H1 (cell line): ENCODE data around the gene TRIM65. TPM values are rescaled to one million over a fixed set of nuclear protein-coding genes. Genes with fewer than 3 reads are reported as not detected.

ENCODE experiments used
- CTCF ChIA-PET: fragments of 300-600 bp; sonication (Branson Sonifier 250); formaldehyde crosslinking; loops from one replicate; lab custom pipeline; 2021; ENCODE audit not compliant: partially characterized antibody; lab: Charles Lee
- POLR2A ChIA-PET: fragments of 300-600 bp; sonication (Branson Sonifier 250); formaldehyde crosslinking; loops from one replicate; lab custom pipeline; 2021; ENCODE audit warnings: inconsistent platforms; ENCODE audit not compliant: partially characterized antibody; lab: Charles Lee
- DNase-seq, 2 experiments: peaks; one replicate each; pipeline versions ENCODE4 v3.0.0 to v3.0.0-alpha.2; 2010 to 2022; ENCODE audit warnings: low spot score in 2 of 2, low read depth in 1 of 2, mixed read lengths in 1 of 2
- FAIRE-seq: peaks from 2 replicates; lab custom pipeline; 2011; peaks lifted over from hg19 to GRCh38; lab: Jason Lieb, UNC
- H2AFZ ChIP-seq: 2 replicates; pipeline ENCODE4 v1.8.1; 2012; ENCODE audit warnings: low read length, inconsistent platforms
- H2AK5ac ChIP-seq: 2 replicates; pipeline ENCODE4 v1.6.1; 2013; ENCODE audit warnings: low read depth, low read length
- H2BK120ac ChIP-seq: replicated peaks from 2 replicates; pipeline ENCODE3; 2013; ENCODE audit warnings: low read depth, low read length, inconsistent platforms
- H2BK12ac ChIP-seq: 2 replicates; pipeline ENCODE4 v1.6.1; 2013; ENCODE audit warnings: low read depth, low read length
- H2BK15ac ChIP-seq: 2 replicates; pipeline ENCODE4 v1.6.1; 2013; ENCODE audit warnings: low read length
- H2BK20ac ChIP-seq: 2 replicates; pipeline ENCODE4 v1.6.1; 2013; ENCODE audit warnings: low read length
- H2BK5ac ChIP-seq: 2 replicates; pipeline ENCODE4 v1.6.1; 2013; ENCODE audit warnings: low read depth, low read length
- H3K14ac ChIP-seq: 2 replicates; pipeline ENCODE4 v1.6.1; 2013; ENCODE audit warnings: inconsistent platforms; ENCODE audit not compliant: insufficient read length
- H3K18ac ChIP-seq: 2 replicates; pipeline ENCODE4 v1.6.1; 2013; ENCODE audit warnings: low read length; ENCODE audit errors: extremely low read depth
- H3K23ac ChIP-seq: 2 replicates; pipeline ENCODE4 v1.6.1; 2013; ENCODE audit warnings: inconsistent platforms; ENCODE audit not compliant: insufficient read length
- H3K23me2 ChIP-seq: 2 replicates; pipeline ENCODE4 v1.6.1; 2013; ENCODE audit warnings: low read depth, low read length
- H3K27ac ChIP-seq: 2 replicates; pipeline ENCODE4 v1.6.1; 2011; ENCODE audit warnings: low read depth, low read length, inconsistent platforms
- H3K27me3 ChIP-seq, 4 experiments: replicated peaks in 1 of 4; 1 replicate in 1 of 4; 2 replicates in 3 of 4; pipeline versions ENCODE4 v1.6.1 to v1.8.1; 2011 to 2013; ENCODE audit warnings: low read length in 3 of 4, mild to moderate bottlenecking in 3 of 4, inconsistent platforms in 2 of 4, mixed read lengths in 2 of 4, moderate library complexity in 1 of 4; ENCODE audit not compliant: control insufficient read depth in 3 of 4, insufficient read depth in 3 of 4; ENCODE audit errors: extremely low read depth in 1 of 4
- H3K36me3 ChIP-seq, 4 experiments: 2 replicates each; pipeline versions ENCODE4 v1.6.1 to v1.8.1; 2011 to 2013; ENCODE audit warnings: mild to moderate bottlenecking in 4 of 4, low read length in 3 of 4, moderate library complexity in 2 of 4, control low read depth in 1 of 4, inconsistent platforms in 1 of 4; ENCODE audit not compliant: insufficient read depth in 4 of 4, control insufficient read depth in 2 of 4
- H3K4ac ChIP-seq: replicated peaks from 2 replicates; pipeline ENCODE3; 2013; ENCODE audit warnings: low read length, low read depth, mixed read lengths, inconsistent platforms; ENCODE audit not compliant: insufficient read length
- H3K4me1 ChIP-seq, 4 experiments: replicated peaks in 1 of 4; 1 replicate in 1 of 4; 2 replicates in 3 of 4; pipeline versions ENCODE4 v1.6.1 to v1.8.1; 2011 to 2013; ENCODE audit warnings: low read length in 3 of 4, inconsistent platforms in 2 of 4, mixed read lengths in 1 of 4; ENCODE audit not compliant: insufficient read depth in 4 of 4, control insufficient read depth in 3 of 4
- H3K4me2 ChIP-seq, 2 experiments: 2 replicates each; pipeline versions ENCODE4 v1.6.1 to v1.8.1; 2011 to 2013; ENCODE audit warnings: low read depth in 2 of 2, low read length in 2 of 2, control low read depth in 1 of 2, inconsistent platforms in 1 of 2, mild to moderate bottlenecking in 1 of 2; ENCODE audit not compliant: insufficient read depth in 1 of 2
- H3K4me3 ChIP-seq, 4 experiments: fragments of 200-600, 300-600 bp in 1 of 4; sonication (generic), shearing (Covaris generic), sonication (Bioruptor Twin) in 1 of 4; 2 replicates each; pipeline versions ENCODE4 v1.5.1 to v1.8.1; 2011 to 2016; ENCODE audit warnings: low read length in 4 of 4, low read depth in 3 of 4, control low read depth in 2 of 4, inconsistent platforms in 2 of 4, mild to moderate bottlenecking in 2 of 4, mixed read lengths in 1 of 4, moderate library complexity in 1 of 4; ENCODE audit not compliant: insufficient read depth in 2 of 4; ENCODE audit errors: extremely low read depth in 1 of 4
- H3K56ac ChIP-seq: replicated peaks from 2 replicates; pipeline ENCODE3; 2013; ENCODE audit warnings: low read depth, mild to moderate bottlenecking, mixed read lengths, low read length, inconsistent platforms; ENCODE audit not compliant: insufficient read length
- H3K79me1 ChIP-seq: 2 replicates; pipeline ENCODE4 v1.6.1; 2013; ENCODE audit warnings: low read depth, low read length, control low read depth
- H3K79me2 ChIP-seq, 2 experiments: 2 replicates each; pipeline versions ENCODE4 v1.6.1 to v1.8.1; 2012 to 2013; ENCODE audit warnings: low read length in 2 of 2, mild to moderate bottlenecking in 2 of 2, inconsistent platforms in 1 of 2; ENCODE audit not compliant: insufficient read depth in 2 of 2, control insufficient read depth in 1 of 2
- H3K9ac ChIP-seq, 4 experiments: replicated peaks in 1 of 4; 1 replicate in 1 of 4; 2 replicates in 3 of 4; pipeline versions ENCODE4 v1.6.1 to v1.8.1; 2011 to 2013; ENCODE audit warnings: low read depth in 3 of 4, low read length in 3 of 4, control low read depth in 2 of 4, mild to moderate bottlenecking in 2 of 4, moderate library complexity in 2 of 4, inconsistent platforms in 1 of 4; ENCODE audit errors: extremely low read depth in 1 of 4
- H3K9me3 ChIP-seq, 2 experiments: 2 replicates each; pipeline versions ENCODE4 v1.6.1 to v1.8.1; 2012 to 2013; ENCODE audit warnings: mild to moderate bottlenecking in 2 of 2, moderate library complexity in 2 of 2, control low read depth in 1 of 2, inconsistent platforms in 1 of 2, low read depth in 1 of 2, low read length in 1 of 2, mixed read lengths in 1 of 2; ENCODE audit not compliant: insufficient read depth in 2 of 2
- H4K20me1 ChIP-seq, 2 experiments: replicated peaks in 1 of 2; 2 replicates each; pipeline versions ENCODE3 to v1.8.1; 2011 to 2013; ENCODE audit warnings: inconsistent platforms in 2 of 2, low read length in 2 of 2, mild to moderate bottlenecking in 1 of 2; ENCODE audit not compliant: insufficient read depth in 2 of 2, control insufficient read depth in 1 of 2
- H4K5ac ChIP-seq: 2 replicates; pipeline ENCODE4 v1.6.1; 2013; ENCODE audit warnings: low read length, low read depth, mixed read lengths, inconsistent platforms; ENCODE audit not compliant: insufficient read length
- H4K8ac ChIP-seq: 2 replicates; pipeline ENCODE4 v1.8.0; 2013; ENCODE audit warnings: mild to moderate bottlenecking, moderate library complexity, low read length, inconsistent platforms; ENCODE audit not compliant: insufficient read depth; ENCODE audit errors: extremely low read depth
- H4K91ac ChIP-seq: replicated peaks from 2 replicates; pipeline ENCODE3; 2013; ENCODE audit warnings: low read length, mixed read lengths, inconsistent platforms; ENCODE audit not compliant: insufficient read length
- POLR2A ChIP-seq, 2 experiments: IDR thresholded peaks; 1 replicate in 1 of 2; 2 replicates in 1 of 2; pipeline ENCODE4 v1.6.1; 2011; ENCODE audit warnings: low read depth in 2 of 2, low read length in 2 of 2, mild to moderate bottlenecking in 2 of 2; ENCODE audit errors: control extremely low read depth in 1 of 2
- SAP30 ChIP-seq: fragments of 300-600 bp; sonication (generic); IDR thresholded peaks from 2 replicates; pipeline ENCODE4 v1.7.1; 2012; ENCODE audit warnings: low read length, moderate library complexity, mild to moderate bottlenecking, inconsistent platforms; ENCODE audit not compliant: insufficient read depth, insufficient replicate concordance
- SP4 ChIP-seq: IDR thresholded peaks from 2 replicates; pipeline ENCODE4 v1.6.1; 2012; ENCODE audit warnings: low read length, inconsistent platforms
- ZNF274 ChIP-seq: IDR thresholded peaks from 2 replicates; pipeline ENCODE4 v1.7.0; 2012; ENCODE audit warnings: low read length, borderline replicate concordance; ENCODE audit errors: extremely low read depth
- WGBS, 2 experiments: shearing (Covaris generic) in 1 of 2; methylation state at CpG; one replicate each; pipeline versions ENCODE4 v1.1.6 to v1.1.7; 2013 to 2015; ENCODE audit warnings: low lambda C conversion rate in 2 of 2, mixed read lengths in 2 of 2, inconsistent platforms in 1 of 2, low coverage in 1 of 2, missing lambda C conversion rate in 1 of 2; ENCODE audit not compliant: insufficient replicate concordance in 2 of 2, insufficient coverage in 1 of 2, insufficient read length in 1 of 2; ENCODE audit errors: extremely low coverage in 1 of 2, missing lambda C conversion rate in 1 of 2; 5-methylcytosine and 5-hydroxymethylcytosine counted together
- polyA plus RNA-seq, 7 experiments: library from polyadenylated mRNA; depleted of rRNA in 3 of 7; stranded (reverse) in 5 of 7; unstranded in 2 of 7; fragments of >200 nt in 5 of 7; fragments of 200-250 nt in 2 of 7; gene quantifications; 1 replicate in 5 of 7; 2 replicates in 1 of 7; 4 replicates in 1 of 7; pipeline versions ENCODE4 v1.2.1 to v1.2.3, GENCODE V29; 2011 to 2013; ENCODE audit warnings: missing spikeins in 2 of 7, mixed read lengths in 2 of 7
- total RNA-seq: library from RNA; stranded (reverse); fragmentation: NEBNext Ultra II Directional; extraction: Animal tissue kit (Norgen Biotek cat#: 25700); gene quantifications from 2 replicates; pipeline ENCODE4 v1.2.1, GENCODE V29; 2021

Gene TRIM65
- total and polyA plus RNA-seq, 2 of the 8 experiments (the other 6 are each of a cell fraction or from before 2014, with no cell fraction given), result 21.2 to 48.6 TPM

GRCh38 chr17:75881678-75882454, 14.9 kb downstream of the TRIM65 start:
- ChIA-PET CTCF (interaction anchor here (0.7 to 2.0 kb wide), 6 partner anchors 12 to 55 kb away, joined by 3 to 6 read pairs (median 4); no protein-coding TSS in a partner anchor), POLR2A (interaction anchor here (0.9 to 12.1 kb wide), 2 partner anchors 10 to 26 kb away, joined by 3 to 143 read pairs; partner anchors contain the start of gene TRIM65)
- Histone ChIP-seq H3K9me3 (no peaks in the 10 kb centered on the region), H3K36me3 (no peaks in the 10 kb centered on the region), H4K91ac (no peak overlapping the region), H2AFZ (no peak overlapping the region), H3K23ac (no peak overlapping the region)
- no peak for FAIRE-seq
- no peak for TF ChIP-seq POLR2A (IDR thresholded peaks at IDR 0.05; ENCODE audit: control extremely low read depth in 1 of 2, low read depth in 2 of 2, low read length in 2 of 2)
- no peak for TF ChIP-seq SP4
- TF ChIP-seq ZNF274, result no peak
- TF ChIP-seq SAP30, result no peak
- TF ChIP-seq, all 59 proteins: peak for 0
- Histone ChIP-seq H3K79me1 (no peaks in the 10 kb centered on the region), H3K4ac (no peak overlapping the region), H3K23me2 (peaks cover 15% of the 10 kb centered on the region; the same call in 1 of the 2 replicates), H3K14ac (no peak overlapping the region), H2AK5ac (no peak overlapping the region), H3K4me2 (no peak overlapping the region), H3K56ac (no peak overlapping the region), H4K8ac (no peak overlapping the region), H2BK5ac (no peak overlapping the region), H3K18ac (no peak overlapping the region), H2BK20ac (no peak overlapping the region), H2BK12ac (no peak overlapping the region), H4K20me1 (peaks cover 0 to 3% of the 10 kb centered on the region in 2 experiments), H4K5ac (no peak overlapping the region), H3K4me1 (peaks cover 0 to 9% (median 5%) of the 10 kb centered on the region in 4 experiments; a peak in 5 of 7 replicates), H2BK120ac (no peak overlapping the region), H2BK15ac (no peak overlapping the region), H3K27ac (no peak overlapping the region), H3K4me3 (no peak overlapping the region), H3K9ac (no peak overlapping the region), H3K79me2 (no peaks in the 10 kb centered on the region), H3K27me3 (peaks cover 10 to 24% (median 19%) of the 10 kb centered on the region in 4 experiments)
- 90% methylated on average over 15 of the region's 15 CpGs; no CpG with 5 or more reads in 1 of the 2 experiments for WGBS, 2 experiments
- DNase-seq, result no peak
